Inflammatory macrophage treated with lipopolysaccharide for 4 hours (primary cell): ENCODE data around the gene DYRK1B.
A peak's percentile ranks its signal among the peaks of the same experiment; 100 is the strongest.
"Not testable (repeated sequence)": the region's sequence is repeated elsewhere in the genome, so short reads cannot be mapped to it uniquely, and the experiment has no call there.

Source experiments
- DNase-seq: peaks from one replicate; pipeline ENCODE4 v3.0.0-alpha.2; 2020

The DYRK1B gene

DNA sequence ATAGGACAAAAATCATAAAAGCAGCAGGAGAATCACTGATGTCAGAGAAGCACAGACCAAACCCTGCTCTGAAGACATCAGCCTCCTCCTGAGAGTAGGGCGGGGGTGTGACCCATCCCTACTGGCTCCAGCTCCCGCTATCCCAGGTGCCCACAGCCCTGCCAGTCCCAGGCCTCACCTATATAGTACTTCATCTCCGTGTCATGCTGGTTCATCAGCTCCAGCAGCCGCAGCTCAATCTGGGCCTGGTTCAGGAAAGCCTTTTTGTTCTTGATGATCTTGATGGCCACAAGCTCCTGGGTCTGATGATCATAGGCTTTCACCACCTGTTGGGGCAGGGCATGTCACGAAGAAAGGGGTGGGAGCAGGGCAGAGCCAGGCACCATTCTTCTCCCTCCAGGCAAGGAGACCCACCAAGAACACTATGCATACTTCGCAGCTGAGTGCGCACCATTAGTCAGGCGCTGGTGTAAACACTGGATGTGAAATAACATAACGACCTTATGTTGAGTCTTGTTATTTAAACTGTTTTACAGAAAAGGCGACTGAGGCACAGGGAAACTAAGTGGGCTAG lies 4.2 kb downstream of the DYRK1B start:
- DNase-seq, result no peak

- DNase-seq, result peak; percentile 27
These were observed 5.3 kb downstream of the DYRK1B start for GRCh38 chr19:39828654-39829032.

GRCh38 chr19:39828015-39828653 lies 5.8 kb downstream of the DYRK1B start:
- DNase-seq, result no peak

DNA sequence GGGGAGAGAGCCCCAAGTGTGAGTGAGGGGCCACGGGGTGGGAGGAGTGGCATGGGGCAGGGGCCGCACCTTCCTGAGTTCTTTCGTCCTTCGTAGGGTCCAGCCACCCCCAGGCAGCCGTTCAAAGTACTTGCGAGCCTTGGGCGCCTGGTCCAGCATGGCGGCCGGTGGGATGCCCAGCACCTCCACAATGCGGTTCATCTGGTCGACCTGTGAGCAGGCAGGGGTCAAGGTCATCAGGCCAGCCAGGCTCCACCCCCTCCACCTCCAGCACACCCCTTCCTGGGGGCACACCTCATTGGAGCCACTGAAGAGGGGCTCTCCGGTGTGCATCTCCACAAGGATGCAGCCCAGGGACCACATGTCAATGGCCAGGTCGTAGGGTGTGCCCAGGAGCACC lies 6.7 kb downstream of the DYRK1B start:
- DNase-seq, result no peak

- no peak for DNase-seq
These were observed 7.5 kb downstream of the DYRK1B start for GRCh38 chr19:39826311-39826945.

DNA sequence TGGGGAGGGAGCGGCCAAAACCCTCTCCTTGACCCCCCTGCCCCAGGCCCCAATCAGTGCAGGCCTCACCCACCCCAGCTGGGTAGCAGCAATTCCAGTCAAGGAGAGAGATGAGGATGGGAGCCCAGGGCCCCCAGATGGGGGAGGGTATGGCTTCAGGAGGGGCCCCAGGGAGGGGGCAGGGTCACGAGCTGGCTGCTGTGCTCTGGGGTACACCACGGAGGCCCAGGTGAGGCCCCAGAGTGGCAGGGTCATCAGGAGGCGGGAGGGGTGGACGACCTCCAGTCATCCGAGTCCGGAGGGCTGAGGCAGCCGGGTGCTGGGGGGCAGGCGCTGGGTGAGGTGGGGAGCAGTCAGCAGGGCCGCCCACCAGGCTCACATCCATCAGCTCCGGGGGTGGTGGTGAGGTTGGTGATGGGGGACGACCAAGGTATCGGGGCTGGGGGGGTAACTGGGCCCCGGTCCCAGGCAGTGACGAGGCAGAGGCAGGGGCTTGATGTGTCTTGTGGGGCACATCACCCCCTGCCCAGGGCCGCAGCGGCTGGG lies 8.4 kb downstream of the DYRK1B start:
- DNase-seq, result no peak

DNA sequence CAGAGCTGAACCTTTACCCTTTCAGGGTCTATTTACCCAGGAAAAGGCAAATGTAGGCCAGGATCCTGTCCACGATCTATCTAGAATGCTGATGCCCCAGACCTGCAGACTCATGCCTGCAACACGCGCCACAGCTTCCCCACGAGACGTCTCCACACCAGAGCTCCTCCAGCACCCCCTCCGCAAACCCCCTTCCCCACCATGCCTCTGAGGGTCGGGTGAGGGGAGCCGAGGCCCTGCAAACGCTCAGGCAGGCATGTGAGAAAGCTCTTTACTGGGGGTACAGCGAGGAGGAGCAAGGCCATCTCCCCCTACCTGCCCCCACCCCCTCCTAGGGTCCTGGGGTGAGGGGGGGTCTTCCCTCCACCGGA lies 8.9 kb downstream of the DYRK1B start:
- DNase-seq, result no peak

- DNase-seq, result peak; percentile 90
These were observed 9.5 kb downstream of the DYRK1B start for GRCh38 chr19:39824143-39825092.

DNA sequence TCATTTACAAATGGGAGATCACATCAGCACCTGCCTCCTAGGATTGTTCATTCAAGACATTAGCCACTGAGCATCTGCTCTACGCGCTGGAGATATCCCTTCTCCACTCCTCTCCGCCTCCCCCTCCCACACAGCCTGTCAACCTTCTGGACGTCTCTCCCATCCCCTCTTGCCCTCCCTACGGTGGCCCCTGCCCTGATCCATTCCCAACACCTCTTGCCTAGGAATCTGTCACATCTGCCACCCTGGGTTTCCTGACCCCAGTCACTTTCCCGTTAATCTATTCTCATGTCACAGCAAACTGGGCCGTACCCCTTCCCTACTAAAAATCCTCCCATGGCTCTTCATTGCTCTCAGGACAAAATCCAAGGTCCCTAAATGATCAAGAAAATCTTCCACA lies 10.3 kb downstream of the DYRK1B start:
- no peak for DNase-seq

- DNase-seq, result no peak
These were observed 13.3 kb downstream of the DYRK1B start for GRCh38 chr19:39820696-39821095.

- no peak for DNase-seq
These were observed 14.2 kb downstream of the DYRK1B start for GRCh38 chr19:39819786-39820185.

- no peak for DNase-seq
These were observed 15.3 kb downstream of the DYRK1B start for GRCh38 chr19:39818626-39819097.

GRCh38 chr19:39817888-39818561 lies 15.9 kb downstream of the DYRK1B start:
- DNase-seq, result no peak

- no peak for DNase-seq
These were observed 17.5 kb downstream of the DYRK1B start for GRCh38 chr19:39816287-39817048.

DNA sequence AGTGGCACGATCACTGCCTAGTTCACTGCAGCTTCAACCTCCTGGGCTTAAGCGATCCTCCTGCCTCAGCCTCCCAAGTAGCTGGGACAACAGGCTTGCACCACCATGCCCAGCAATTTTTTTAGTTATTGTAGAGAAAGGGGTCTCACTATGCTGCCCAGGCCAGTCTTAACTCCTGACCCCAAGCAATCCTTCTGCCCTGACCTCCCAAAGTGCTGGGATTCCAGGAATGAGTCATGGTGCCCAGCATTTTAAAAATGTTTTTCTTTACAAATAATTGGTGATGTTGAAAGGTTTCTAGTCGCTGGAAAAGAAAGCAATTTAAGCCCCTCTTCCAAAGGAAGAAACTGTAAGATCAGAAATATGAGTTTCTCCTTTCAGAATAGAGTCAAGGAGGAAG lies 19.4 kb downstream of the DYRK1B start:
- DNase-seq, result no peak

- DNase-seq, result not testable (repeated sequence)
These were observed 19.9 kb downstream of the DYRK1B start for GRCh38 chr19:39814111-39814510.

- DNase-seq, result no peak
These were observed 20.5 kb downstream of the DYRK1B start for GRCh38 chr19:39813264-39813993.

GRCh38 chr19:39811064-39811463 lies 22.9 kb downstream of the DYRK1B start:
- no peak for DNase-seq

DNA sequence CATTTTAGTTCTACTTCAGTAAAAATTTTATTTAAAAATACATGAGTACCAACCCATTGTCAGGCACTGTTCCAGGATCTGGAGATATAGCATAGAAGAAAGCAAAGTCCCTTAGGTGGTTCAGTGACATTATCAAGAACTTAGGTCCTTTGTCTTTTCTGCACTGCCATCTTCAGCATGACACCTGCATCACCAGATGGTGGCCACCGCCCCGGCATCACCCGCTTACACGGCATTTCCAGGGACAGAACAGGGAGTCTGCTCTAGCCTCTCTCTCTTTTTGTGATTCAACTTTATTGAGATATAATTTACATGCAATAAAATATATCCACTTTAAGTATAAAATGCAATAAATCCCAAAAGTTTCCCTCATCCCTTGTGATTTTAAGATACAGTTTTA lies 23.5 kb downstream of the DYRK1B start:
- no peak for DNase-seq

- DNase-seq, result no peak
These were observed 24.6 kb downstream of the DYRK1B start for GRCh38 chr19:39809368-39809767.

GRCh38 chr19:39808688-39809087 lies 25.3 kb downstream of the DYRK1B start:
- DNase-seq, result not testable (repeated sequence)
